DOHH2 (cell line): ENCODE data around the gene IFI27L1.

Experiments used
- CTCF ChIP-seq: fragments of 200-600 bp; sonication (generic); IDR thresholded peaks from one replicate; pipeline ENCODE4 v1.5.1; 2014; ENCODE audit warnings: antibody characterized with exemption, mild to moderate bottlenecking, low read depth, low read length; ENCODE audit not compliant: poor library complexity, severe bottlenecking
- EZH2phosphoT487 ChIP-seq: fragments of 200-600 bp; sonication (generic); IDR thresholded peaks from 2 replicates; pipeline ENCODE4 v1.6.1; 2017; ENCODE audit warnings: borderline replicate concordance, mild to moderate bottlenecking, antibody characterized with exemption, low read length, moderate library complexity, mixed read lengths

- TF ChIP-seq CTCF = no peak
- TF ChIP-seq EZH2phosphoT487 = no peak
These were observed 43.2 kb upstream of the IFI27L1 start for GRCh38 chr14:94037954-94038353.
